T-cell (primary cell): Measurements from ENCODE around the gene THSD7A. TPM values are rescaled to one million over a fixed set of nuclear protein-coding genes. Genes with fewer than 3 reads are reported as not detected.

ENCODE experiments used
- ATAC-seq, 4 experiments: fragments of 200-7000 bp in 3 of 4; fragments of 150-1000 bp in 1 of 4; cut with Tn5 transposase; replicated peaks in 1 of 4; 1 replicate in 3 of 4; 2 replicates in 1 of 4; pipeline ENCODE4 v1.10.0; 2021; ENCODE audit warnings: moderate library complexity in 3 of 4, mild to moderate bottlenecking in 2 of 4, moderate number of reproducible peaks in 1 of 4
- CTCF ChIA-PET, 2 donors: fragments of 300-600 bp; sonication (Branson Sonifier 250); formaldehyde crosslinking; loops; one replicate each; lab custom pipeline; 2022; ENCODE audit warnings: antibody characterized with exemption in 2 of 2; lab: Charles Lee
- POLR2A ChIA-PET, 2 donors: fragments of 300-600 bp; sonication (Branson Sonifier 250); formaldehyde crosslinking; loops; one replicate each; lab custom pipeline; 2022; ENCODE audit warnings: antibody characterized with exemption in 2 of 2; lab: Charles Lee
- DNase-seq, 35 experiments: peaks; one replicate each; pipeline versions ENCODE4 v3.0.0 to v3.0.0-alpha.2; 2013 to 2023
- H3K27ac ChIP-seq: one replicate; pipeline ENCODE4 v1.5.1; 2013; ENCODE audit warnings: low read length
- H3K27me3 ChIP-seq, 2 experiments: replicated peaks in 1 of 2; 1 replicate in 1 of 2; 2 replicates in 1 of 2; pipeline versions ENCODE4 v1.6.1 to v1.7.0; 2013; ENCODE audit warnings: low read length in 1 of 2, mixed read lengths in 1 of 2; ENCODE audit not compliant: control insufficient read depth in 2 of 2, insufficient read depth in 2 of 2; ENCODE audit errors: extremely low read depth in 1 of 2
- H3K36me3 ChIP-seq, 2 donors: 1 replicate in 1 of 2; 2 replicates in 1 of 2; pipeline versions ENCODE4 v1.6.1 to v1.7.0; 2013; ENCODE audit warnings: low read length in 1 of 2; ENCODE audit not compliant: control insufficient read depth in 2 of 2, insufficient read depth in 1 of 2; ENCODE audit errors: extremely low read depth in 1 of 2
- H3K4me1 ChIP-seq, 2 experiments: 1 replicate in 1 of 2; 2 replicates in 1 of 2; pipeline versions ENCODE4 v1.6.1 to v1.7.0; 2013; ENCODE audit warnings: low read length in 2 of 2, mixed read lengths in 1 of 2; ENCODE audit not compliant: insufficient read depth in 2 of 2, control insufficient read depth in 1 of 2; ENCODE audit errors: extremely low read depth in 1 of 2
- H3K4me3 ChIP-seq, 2 donors: 1 replicate in 1 of 2; 2 replicates in 1 of 2; pipeline versions ENCODE4 v1.5.1 to v1.7.0; 2013; ENCODE audit warnings: mild to moderate bottlenecking in 2 of 2, low read length in 1 of 2, moderate library complexity in 1 of 2; ENCODE audit not compliant: control insufficient read depth in 1 of 2; ENCODE audit errors: extremely low read depth in 1 of 2
- H3K9me3 ChIP-seq: 2 replicates; pipeline ENCODE4 v1.7.0; 2013
- H3K27ac Mint-ChIP-seq, 2 donors: one replicate each; pipeline ENCODE4 v1.8.0; 2020 to 2021; ENCODE audit warnings: mild to moderate bottlenecking in 2 of 2, mixed read lengths in 2 of 2
- H3K27me3 Mint-ChIP-seq, 2 donors: one replicate each; pipeline ENCODE4 v1.8.0; 2021 to 2022; ENCODE audit warnings: mixed read lengths in 2 of 2
- H3K36me3 Mint-ChIP-seq: one replicate; pipeline ENCODE4 v1.8.0; 2021; ENCODE audit warnings: mixed read lengths
- H3K4me1 Mint-ChIP-seq, 3 donors: one replicate each; pipeline ENCODE4 v1.8.0; 2020 to 2022; ENCODE audit warnings: mixed read lengths in 3 of 3, mild to moderate bottlenecking in 1 of 3
- H3K4me3 Mint-ChIP-seq, 3 donors: one replicate each; pipeline ENCODE4 v1.8.0; 2020 to 2022; ENCODE audit warnings: mild to moderate bottlenecking in 3 of 3, mixed read lengths in 3 of 3, moderate library complexity in 3 of 3
- H3K9me3 Mint-ChIP-seq, 3 donors: one replicate each; pipeline ENCODE4 v1.8.0; 2020 to 2022; ENCODE audit warnings: mixed read lengths in 3 of 3
- WGBS: methylation state at CpG from one replicate; pipeline ENCODE4 v1.1.5; 2013; ENCODE audit warnings: missing lambda C conversion rate; ENCODE audit not compliant: insufficient coverage; 5-methylcytosine and 5-hydroxymethylcytosine counted together
- total RNA-seq, 35 experiments: library from RNA in 6 of 35; stranded (reverse) in 6 of 35; fragments of 120-200 nt in 1 of 35; gene quantifications; one replicate each; pipeline versions ENCODE4 v1.2.1 to v1.2.4 and lab custom pipeline; 2013 to 2026

The THSD7A gene
- total RNA-seq, 5 donors from 2014 or later (not counting 1 experiment from before 2014, with no cell fraction given) = 0.08 to 0.33 TPM; not detected in 3

GRCh38 chr7:11650500-11650899 is 181.5 kb downstream of the THSD7A start:
- Mint-ChIP-seq H3K27me3 (no peaks in the 10 kb centered on the region), H3K9me3 (peaks cover 0 to 4% (median 0%) of the 10 kb centered on the region in 3 donors), H3K4me1 (no peaks in the 10 kb centered on the region), H3K4me3 (no peak overlapping the region), H3K36me3 (no peaks in the 10 kb centered on the region), H3K27ac (no peak overlapping the region)
- H3K9me3 ChIP-seq = no peaks in the 10 kb centered on the region
- H3K27me3 ChIP-seq = no peaks in the 10 kb centered on the region
- DNase-seq (no peak), ATAC-seq (no peak)
- ChIA-PET CTCF (no interaction called here), POLR2A (no interaction called here)
- H3K36me3 ChIP-seq = no peaks in the 10 kb centered on the region
- no peaks in the 10 kb centered on the region for H3K4me1 ChIP-seq
- 75% methylated on average over 2 of the region's 3 CpGs for WGBS
- no peak overlapping the region for H3K4me3 ChIP-seq
- no peak overlapping the region for H3K27ac ChIP-seq

DNA sequence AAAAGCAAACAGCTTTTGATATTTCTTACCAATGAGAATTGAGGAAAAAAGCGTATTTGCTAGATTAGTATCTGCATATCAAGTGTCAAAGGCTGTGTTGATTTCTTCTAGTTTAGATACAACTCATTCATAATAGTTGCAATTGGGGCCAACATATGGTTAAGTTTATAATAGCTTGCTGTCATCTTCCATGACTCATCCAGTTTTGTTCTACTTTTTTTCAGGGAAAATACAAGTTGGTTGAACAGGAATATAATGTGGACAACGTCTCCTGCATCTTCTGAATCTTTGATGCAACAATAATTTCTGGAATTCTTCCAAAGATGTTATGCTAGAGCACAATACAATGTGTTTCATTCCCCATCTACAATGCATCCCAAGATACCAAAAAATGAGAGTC is 182.0 kb downstream of the THSD7A start:
- CTCF ChIA-PET = no interaction called here
- Mint-ChIP-seq H3K27ac (no peak overlapping the region), H3K36me3 (no peaks in the 10 kb centered on the region), H3K4me3 (no peak overlapping the region), H3K27me3 (no peaks in the 10 kb centered on the region), H3K4me1 (no peaks in the 10 kb centered on the region), H3K9me3 (peaks cover 0 to 4% (median 0%) of the 10 kb centered on the region in 3 donors)
- no peak overlapping the region for H3K27ac ChIP-seq
- WGBS = 20% methylated on average over 1 of the region's 2 CpGs
- H3K4me3 ChIP-seq = no peak overlapping the region
- no peak for DNase-seq
- POLR2A ChIA-PET = no interaction called here
- no peaks in the 10 kb centered on the region for H3K36me3 ChIP-seq
- ATAC-seq = no peak
- no peaks in the 10 kb centered on the region for H3K4me1 ChIP-seq
- no peaks in the 10 kb centered on the region for H3K9me3 ChIP-seq
- H3K27me3 ChIP-seq = no peaks in the 10 kb centered on the region

GRCh38 chr7:11648980-11649379 is 183.0 kb downstream of the THSD7A start:
- DNase-seq = no peak
- Histone ChIP-seq H3K27ac (no peak overlapping the region), H3K9me3 (no peaks in the 10 kb centered on the region), H3K4me3 (no peak overlapping the region), H3K36me3 (no peaks in the 10 kb centered on the region), H3K27me3 (no peaks in the 10 kb centered on the region), H3K4me1 (no peaks in the 10 kb centered on the region)
- POLR2A ChIA-PET = no interaction called here
- CTCF ChIA-PET = no interaction called here
- H3K27me3 Mint-ChIP-seq = no peaks in the 10 kb centered on the region
- ATAC-seq = no peak
- no peaks in the 10 kb centered on the region for H3K4me1 Mint-ChIP-seq
- H3K36me3 Mint-ChIP-seq = no peaks in the 10 kb centered on the region
- H3K27ac Mint-ChIP-seq = no peak overlapping the region
- H3K4me3 Mint-ChIP-seq = no peak overlapping the region
- peaks cover 0 to 4% (median 0%) of the 10 kb centered on the region in 3 donors for H3K9me3 Mint-ChIP-seq

- Mint-ChIP-seq H3K27me3 (no peaks in the 10 kb centered on the region), H3K9me3 (peaks cover 0 to 4% (median 0%) of the 10 kb centered on the region in 3 donors), H3K36me3 (no peaks in the 10 kb centered on the region), H3K4me1 (no peaks in the 10 kb centered on the region), H3K4me3 (no peak overlapping the region), H3K27ac (no peak overlapping the region)
- WGBS = no CpG with 5 or more reads among the region's 3 CpGs
- ATAC-seq = no peak
- no peak for DNase-seq
- Histone ChIP-seq H3K4me1 (no peaks in the 10 kb centered on the region), H3K27me3 (no peaks in the 10 kb centered on the region), H3K36me3 (no peaks in the 10 kb centered on the region), H3K27ac (no peak overlapping the region), H3K9me3 (no peaks in the 10 kb centered on the region), H3K4me3 (no peak overlapping the region)
- ChIA-PET POLR2A (interaction anchor here in 1 of 2 donors (0.5 to 0.6 kb wide), 2 partner anchors 23 to 1253 kb away, joined by 3 read pairs; no protein-coding TSS in a partner anchor), CTCF (no interaction called here)
These were observed 183.9 kb downstream of the THSD7A start for GRCh38 chr7:11648101-11648500.

DNA sequence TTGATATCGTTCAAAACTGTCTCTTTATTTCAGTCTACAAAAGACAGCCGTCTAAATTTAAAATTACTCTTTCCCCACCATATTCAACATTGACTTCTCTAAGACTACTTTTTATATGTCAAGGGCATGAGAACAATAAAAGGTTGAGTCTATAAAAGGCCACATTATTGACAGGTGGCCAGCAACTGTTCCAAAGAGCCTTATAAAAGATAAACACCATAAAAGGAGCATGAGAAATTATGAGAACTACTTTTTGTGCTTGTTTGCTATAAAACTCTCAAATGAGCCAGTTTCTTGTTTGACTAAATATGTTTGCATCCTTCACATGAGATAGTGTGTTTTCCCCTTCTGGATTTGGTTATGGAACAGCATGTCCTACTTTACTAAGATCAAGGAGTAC is 189.2 kb downstream of the THSD7A start:
- ChIA-PET CTCF (no interaction called here), POLR2A (no interaction called here)
- DNase-seq (no peak), ATAC-seq (no peak)
- WGBS = no CpG with 5 or more reads among the region's 2 CpGs
- no peaks in the 10 kb centered on the region for H3K36me3 ChIP-seq
- Mint-ChIP-seq H3K4me1 (no peaks in the 10 kb centered on the region), H3K36me3 (no peaks in the 10 kb centered on the region), H3K9me3 (no peaks in the 10 kb centered on the region), H3K27ac (no peak overlapping the region), H3K4me3 (no peak overlapping the region), H3K27me3 (no peaks in the 10 kb centered on the region)
- no peak overlapping the region for H3K27ac ChIP-seq
- no peaks in the 10 kb centered on the region for H3K27me3 ChIP-seq
- no peak overlapping the region for H3K4me3 ChIP-seq
- H3K4me1 ChIP-seq = no peaks in the 10 kb centered on the region
- H3K9me3 ChIP-seq = no peaks in the 10 kb centered on the region

DNA sequence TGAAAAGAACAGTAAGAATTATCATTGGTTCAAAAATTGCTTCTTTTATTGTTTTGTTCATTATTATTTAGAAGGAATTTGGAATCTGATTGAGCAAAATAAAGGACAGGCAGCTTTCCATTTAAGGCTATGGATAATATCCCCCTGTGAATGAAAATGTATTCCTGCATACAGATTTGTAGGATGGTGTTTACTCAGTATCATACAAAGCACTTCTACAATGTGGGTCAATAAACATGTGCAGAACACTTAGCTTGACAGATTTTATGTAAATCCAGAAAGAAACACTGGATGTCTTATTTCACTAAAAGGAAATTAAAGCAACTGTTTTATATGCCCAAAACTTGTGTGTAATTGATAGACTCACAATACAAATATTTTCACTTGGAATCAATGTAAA is 189.7 kb downstream of the THSD7A start:
- no peak overlapping the region for H3K27ac Mint-ChIP-seq
- H3K9me3 Mint-ChIP-seq = no peaks in the 10 kb centered on the region
- no peak overlapping the region for H3K27ac ChIP-seq
- ATAC-seq (no peak), DNase-seq (no peak)
- H3K4me3 ChIP-seq = no peak overlapping the region
- no peak overlapping the region for H3K4me3 Mint-ChIP-seq
- H3K27me3 Mint-ChIP-seq = no peaks in the 10 kb centered on the region
- CTCF ChIA-PET = no interaction called here
- POLR2A ChIA-PET = no interaction called here
- H3K9me3 ChIP-seq = no peaks in the 10 kb centered on the region
- no peaks in the 10 kb centered on the region for H3K4me1 Mint-ChIP-seq
- H3K36me3 ChIP-seq = no peaks in the 10 kb centered on the region
- H3K4me1 ChIP-seq = no peaks in the 10 kb centered on the region
- H3K27me3 ChIP-seq = no peaks in the 10 kb centered on the region
- H3K36me3 Mint-ChIP-seq = no peaks in the 10 kb centered on the region
